Suprapubic skin (tissue), 4 donors: Measurements from ENCODE around the gene PTPRD. TPM values are rescaled to one million over a fixed set of nuclear protein-coding genes. Genes with fewer than 3 reads are reported as not detected.

Experiments used
- DNase-seq, 2 donors: peaks; one replicate each; pipeline ENCODE4 v3.0.0-alpha.2; 2019; ENCODE audit warnings: low spot score in 2 of 2
- H3K27ac ChIP-seq: fragments of 200-600 bp; sonication (generic); one replicate; pipeline ENCODE4 v1.5.1; 2019
- H3K27me3 ChIP-seq: fragments of 200-600 bp; sonication (generic); one replicate; pipeline ENCODE4 v1.5.1; 2019
- H3K36me3 ChIP-seq: fragments of 200-600 bp; sonication (generic); one replicate; pipeline ENCODE4 v1.5.1; 2019
- H3K4me1 ChIP-seq: fragments of 200-600 bp; sonication (generic); one replicate; pipeline ENCODE4 v1.5.1; 2019
- H3K4me3 ChIP-seq: fragments of 200-600 bp; sonication (generic); one replicate; pipeline ENCODE4 v1.5.1; 2019; ENCODE audit warnings: mild to moderate bottlenecking
- H3K9me3 ChIP-seq: fragments of 200-600 bp; sonication (generic); one replicate; pipeline ENCODE4 v1.5.1; 2019
- EP300 ChIP-seq: sonication (generic); formaldehyde crosslinking; IDR thresholded peaks from one replicate; pipeline ENCODE4 v1.6.1; 2017; ENCODE audit warnings: antibody characterized with exemption
- POLR2A ChIP-seq, 2 donors: fragments of 450-650 bp; IDR thresholded peaks; one replicate each; pipeline ENCODE4 v1.6.1; 2017; ENCODE audit warnings: antibody characterized with exemption in 2 of 2, mild to moderate bottlenecking in 2 of 2, moderate library complexity in 2 of 2
- POLR2AphosphoS5 ChIP-seq, 3 donors: sonication (generic); formaldehyde crosslinking; IDR thresholded peaks; one replicate each; pipeline ENCODE4 v1.6.1; 2017; ENCODE audit warnings: antibody characterized with exemption in 3 of 3
- WGBS: methylation state at CpG from one replicate; pipeline ENCODE4 v1.1.5; 2018; 5-methylcytosine and 5-hydroxymethylcytosine counted together
- total RNA-seq, 4 donors: library from RNA; depleted of rRNA; stranded (reverse); fragments of >200 nt; gene quantifications; one replicate each; pipeline ENCODE4 v1.1.0, GENCODE V29; 2016
- TF ChIP-seq, protein P1 (sequence below), 2 donors: fragments of 200-600 bp in 1 of 2; fragments of 450-650 bp in 1 of 2; sonication (generic) in 1 of 2; IDR thresholded peaks; one replicate each; pipeline ENCODE4 v1.5.1; 2016 to 2019; ENCODE audit warnings: antibody characterized with exemption in 2 of 2, mild to moderate bottlenecking in 1 of 2, moderate library complexity in 1 of 2

Gene PTPRD
- total RNA-seq, 4 donors from 2014 or later: 0.49 to 3.3 (median 2.5) TPM

DNA sequence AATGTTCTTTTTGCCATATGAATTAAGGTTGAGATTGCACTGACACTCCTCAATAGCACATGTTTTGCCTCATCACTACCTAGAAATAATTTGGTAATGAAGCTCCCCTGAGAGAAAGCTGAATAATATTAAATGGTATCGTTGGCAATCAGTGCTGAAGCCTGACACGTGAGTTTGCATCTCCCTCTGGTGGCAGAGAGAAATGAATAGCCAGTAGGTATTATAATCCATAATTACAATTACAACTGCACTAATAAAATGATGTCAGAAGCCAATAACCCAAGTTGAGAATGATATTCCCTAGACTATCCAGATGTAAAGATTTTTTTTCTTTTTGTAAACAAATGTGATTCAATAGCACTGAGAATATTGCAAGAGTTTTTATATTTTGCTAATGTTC lies 700.3 kb downstream of the PTPRD start:
- H3K4me1 ChIP-seq: no peaks in the 10 kb centered on the region
- H3K27ac ChIP-seq: no peak overlapping the region
- H3K27me3 ChIP-seq: no peaks in the 10 kb centered on the region
- peaks cover 9% of the 10 kb centered on the region for H3K9me3 ChIP-seq
- TF ChIP-seq, protein P1, sequence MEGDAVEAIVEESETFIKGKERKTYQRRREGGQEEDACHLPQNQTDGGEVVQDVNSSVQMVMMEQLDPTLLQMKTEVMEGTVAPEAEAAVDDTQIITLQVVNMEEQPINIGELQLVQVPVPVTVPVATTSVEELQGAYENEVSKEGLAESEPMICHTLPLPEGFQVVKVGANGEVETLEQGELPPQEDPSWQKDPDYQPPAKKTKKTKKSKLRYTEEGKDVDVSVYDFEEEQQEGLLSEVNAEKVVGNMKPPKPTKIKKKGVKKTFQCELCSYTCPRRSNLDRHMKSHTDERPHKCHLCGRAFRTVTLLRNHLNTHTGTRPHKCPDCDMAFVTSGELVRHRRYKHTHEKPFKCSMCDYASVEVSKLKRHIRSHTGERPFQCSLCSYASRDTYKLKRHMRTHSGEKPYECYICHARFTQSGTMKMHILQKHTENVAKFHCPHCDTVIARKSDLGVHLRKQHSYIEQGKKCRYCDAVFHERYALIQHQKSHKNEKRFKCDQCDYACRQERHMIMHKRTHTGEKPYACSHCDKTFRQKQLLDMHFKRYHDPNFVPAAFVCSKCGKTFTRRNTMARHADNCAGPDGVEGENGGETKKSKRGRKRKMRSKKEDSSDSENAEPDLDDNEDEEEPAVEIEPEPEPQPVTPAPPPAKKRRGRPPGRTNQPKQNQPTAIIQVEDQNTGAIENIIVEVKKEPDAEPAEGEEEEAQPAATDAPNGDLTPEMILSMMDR (IDR thresholded peaks at IDR 0.05): no peak
- no peak for TF ChIP-seq EP300
- no peak for TF ChIP-seq POLR2A (IDR thresholded peaks at IDR 0.05)
- no peak for TF ChIP-seq POLR2AphosphoS5 (IDR thresholded peaks at IDR 0.05)
- 6% methylated on average over 2 of the region's 2 CpGs for WGBS
- H3K36me3 ChIP-seq: no peaks in the 10 kb centered on the region
- DNase-seq: no peak
- H3K4me3 ChIP-seq: no peak overlapping the region

DNA sequence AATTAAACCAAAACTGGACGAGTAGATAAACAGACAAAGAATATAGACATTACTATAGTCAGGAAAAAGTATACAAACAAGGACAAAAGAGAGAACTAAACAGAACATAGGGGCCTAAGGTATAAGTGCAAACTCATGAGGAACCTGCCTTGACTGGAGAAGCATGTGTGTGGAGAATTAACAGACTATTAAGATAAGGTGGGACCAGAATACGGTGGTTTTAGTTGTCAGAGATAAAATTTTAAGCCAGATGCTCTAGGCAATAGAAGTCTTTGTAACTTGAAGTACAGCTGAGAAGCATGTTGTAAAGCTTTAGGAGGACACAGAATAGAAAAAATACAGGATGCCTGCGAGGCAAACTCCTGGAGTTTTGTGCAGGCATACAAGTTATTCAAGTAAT lies 707.1 kb downstream of the PTPRD start:
- Histone ChIP-seq H3K4me1 (no peaks in the 10 kb centered on the region), H3K27me3 (no peaks in the 10 kb centered on the region), H3K36me3 (no peaks in the 10 kb centered on the region), H3K4me3 (no peak overlapping the region), H3K27ac (no peak overlapping the region), H3K9me3 (no peaks in the 10 kb centered on the region)
- no peak for DNase-seq
- no peak for TF ChIP-seq EP300
- TF ChIP-seq POLR2A (IDR thresholded peaks at IDR 0.05): no peak
- 34% methylated on average over 3 of the region's 3 CpGs for WGBS

DNA sequence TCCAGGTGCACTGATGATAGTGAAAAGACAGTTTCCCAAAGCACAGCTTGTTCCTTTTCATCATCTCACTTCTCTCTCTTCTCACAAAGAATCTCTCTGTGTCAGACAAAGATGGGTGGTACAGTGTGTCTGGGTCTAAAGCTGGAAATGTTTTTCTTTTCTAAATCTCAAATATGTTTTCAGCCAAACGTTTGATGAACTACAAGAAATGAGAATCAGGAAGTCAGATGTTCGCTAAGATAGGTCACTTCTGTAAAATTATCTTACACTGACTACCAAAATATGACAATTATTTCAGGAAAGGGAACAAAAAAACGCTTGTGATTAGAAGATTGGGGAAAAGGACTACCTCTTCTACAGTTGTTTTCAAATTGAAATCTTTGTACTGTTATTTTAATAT lies 708.8 kb downstream of the PTPRD start:
- Histone ChIP-seq H3K27me3 (no peaks in the 10 kb centered on the region), H3K9me3 (no peaks in the 10 kb centered on the region), H3K4me3 (no peak overlapping the region), H3K4me1 (no peaks in the 10 kb centered on the region), H3K36me3 (no peaks in the 10 kb centered on the region), H3K27ac (no peak overlapping the region)
- TF ChIP-seq, protein P1 (IDR thresholded peaks at IDR 0.05): no peak
- TF ChIP-seq EP300 (no peak), POLR2A (IDR thresholded peaks at IDR 0.05) (no peak), POLR2AphosphoS5 (IDR thresholded peaks at IDR 0.05) (no peak)
- 53% methylated on average over 3 of the region's 3 CpGs for WGBS
- no peak for DNase-seq

DNA sequence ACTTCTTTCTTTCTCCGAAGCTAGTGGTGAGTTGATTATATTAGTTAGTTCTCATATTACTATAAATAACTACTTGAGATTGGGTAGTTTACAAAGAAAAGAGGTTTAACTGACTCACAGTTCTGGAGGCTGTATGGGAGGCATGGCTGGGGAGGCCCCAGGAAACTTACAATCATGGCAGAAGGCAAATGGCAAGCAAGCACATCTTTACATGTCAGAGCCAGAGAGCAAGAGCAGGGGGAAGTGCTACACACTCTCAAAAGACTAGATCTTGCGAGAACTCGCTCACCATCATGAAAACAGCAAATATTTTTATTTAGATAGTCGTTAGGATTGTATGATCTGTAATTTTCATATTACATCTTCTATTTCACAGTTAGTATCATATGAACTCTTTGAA lies 711.2 kb downstream of the PTPRD start:
- no peak for DNase-seq
- H3K4me3 ChIP-seq: no peak overlapping the region

DNA sequence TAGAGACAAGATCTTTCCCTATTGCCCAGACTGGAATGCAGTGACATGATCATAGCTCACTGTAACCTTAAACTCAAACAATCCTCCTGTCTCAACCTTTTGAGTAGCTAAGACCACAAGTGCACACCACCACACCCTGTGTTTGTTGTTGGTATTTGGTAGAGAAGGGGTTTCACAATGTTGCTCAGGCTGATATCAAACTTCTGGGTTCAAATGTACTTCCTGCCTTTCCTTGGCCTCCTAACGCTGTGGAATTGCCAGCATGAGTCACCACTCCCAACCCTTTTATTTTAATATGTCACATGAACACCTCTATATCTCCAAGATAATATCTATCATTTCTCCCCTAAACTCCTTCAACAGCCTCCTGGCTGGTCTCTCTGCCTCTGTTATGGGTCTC lies 719.0 kb downstream of the PTPRD start:
- no peak overlapping the region for H3K27ac ChIP-seq
- TF ChIP-seq, protein P1 (IDR thresholded peaks at IDR 0.05): no peak
- TF ChIP-seq POLR2A (IDR thresholded peaks at IDR 0.05) (no peak), EP300 (no peak), POLR2AphosphoS5 (IDR thresholded peaks at IDR 0.05) (no peak)
- H3K4me3 ChIP-seq: no peak overlapping the region
- H3K4me1 ChIP-seq: no peaks in the 10 kb centered on the region
- no peaks in the 10 kb centered on the region for H3K36me3 ChIP-seq
- no peaks in the 10 kb centered on the region for H3K9me3 ChIP-seq
- no peaks in the 10 kb centered on the region for H3K27me3 ChIP-seq
- no peak for DNase-seq
- WGBS: 17% methylated on average over 1 of the region's 1 CpG

More for the DNA sequence above, 711.2 kb downstream of the PTPRD start:
- TF ChIP-seq, protein P1 (IDR thresholded peaks at IDR 0.05): no peak
- TF ChIP-seq EP300 (no peak), POLR2AphosphoS5 (IDR thresholded peaks at IDR 0.05) (no peak), POLR2A (IDR thresholded peaks at IDR 0.05) (no peak)
- 70% methylated on average over 4 of the region's 4 CpGs for WGBS
- no peaks in the 10 kb centered on the region for H3K4me1 ChIP-seq
- H3K27me3 ChIP-seq: no peaks in the 10 kb centered on the region
- H3K9me3 ChIP-seq: no peaks in the 10 kb centered on the region
- H3K27ac ChIP-seq: no peak overlapping the region
- H3K36me3 ChIP-seq: no peaks in the 10 kb centered on the region

DNA sequence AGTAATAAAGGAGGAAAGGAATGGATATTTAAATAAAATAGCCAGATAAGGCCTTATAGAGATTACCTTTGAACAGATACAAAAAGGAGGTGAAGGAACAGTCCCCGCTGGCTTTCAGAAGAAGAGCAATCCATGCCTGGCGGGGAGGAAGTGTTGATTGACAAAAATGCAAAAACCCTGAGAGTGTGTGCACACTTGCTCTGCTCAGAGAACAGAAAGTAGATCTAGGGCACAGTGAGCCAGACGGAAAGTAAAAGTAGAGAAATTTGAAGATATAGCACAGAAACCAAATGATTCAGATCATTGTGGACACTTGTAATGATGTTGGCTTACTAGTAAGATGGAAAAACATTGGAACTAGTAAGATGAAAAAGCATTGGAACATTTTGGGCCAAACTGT lies 720.6 kb downstream of the PTPRD start:
- Histone ChIP-seq H3K4me3 (no peak overlapping the region), H3K9me3 (no peaks in the 10 kb centered on the region), H3K4me1 (no peaks in the 10 kb centered on the region), H3K36me3 (no peaks in the 10 kb centered on the region), H3K27me3 (no peaks in the 10 kb centered on the region), H3K27ac (no peak overlapping the region)
- 89% methylated on average over 3 of the region's 3 CpGs for WGBS
- DNase-seq: no peak
- TF ChIP-seq POLR2AphosphoS5 (IDR thresholded peaks at IDR 0.05) (no peak), EP300 (no peak), POLR2A (IDR thresholded peaks at IDR 0.05) (no peak)
- TF ChIP-seq, protein P1 (IDR thresholded peaks at IDR 0.05): no peak
